OCI-LY7 (cell line): ENCODE measurements around the gene SBF1. TPM values are rescaled to one million over a fixed set of nuclear protein-coding genes. Genes with fewer than 3 reads are reported as not detected.

Experiments used
- BruUV-seq: library from RNA; stranded (reverse); fragments of 400-500 nt; replicated peaks from 2 replicates; lab custom pipeline; 2021; lab: Mats Ljungman, UMichigan
- CTCF ChIA-PET: fragments of 300-600 bp; sonication (Branson Sonifier 250); formaldehyde crosslinking; loops from one replicate; lab custom pipeline; 2022; ENCODE audit warnings: antibody characterized with exemption; ENCODE audit not compliant: unreplicated experiment; lab: Charles Lee
- POLR2A ChIA-PET: fragments of 300-600 bp; sonication (Branson Sonifier 250); formaldehyde crosslinking; loops from one replicate; lab custom pipeline; 2022; ENCODE audit warnings: antibody characterized with exemption; lab: Charles Lee
- DNase-seq: peaks from one replicate; pipeline ENCODE4 v3.0.0-alpha.2; 2015; ENCODE audit warnings: low spot score
- H2AFZ ChIP-seq: fragments of 200-600 bp; sonication (generic), shearing (Covaris generic); 2 replicates; pipeline ENCODE4 v1.6.1; 2014; ENCODE audit warnings: mild to moderate bottlenecking, antibody characterized with exemption, low read length, moderate library complexity
- H3K27ac ChIP-seq: fragments of 200-600 bp; sonication (generic); 2 replicates; pipeline ENCODE4 v1.5.1; 2014; ENCODE audit warnings: mixed run types, low read depth, mild to moderate bottlenecking, moderate library complexity, low read length, inconsistent platforms; ENCODE audit not compliant: poor library complexity, severe bottlenecking
- H3K36me3 ChIP-seq: fragments of 200-600 bp; sonication (generic); 2 replicates; pipeline ENCODE4 v1.6.1; 2014; ENCODE audit warnings: mild to moderate bottlenecking, antibody characterized with exemption, low read length, moderate library complexity, mixed read lengths; ENCODE audit not compliant: insufficient read depth
- H3K4me1 ChIP-seq: fragments of 200-600 bp; sonication (generic); 2 replicates; pipeline ENCODE4 v1.5.1; 2014; ENCODE audit warnings: mild to moderate bottlenecking, low read length; ENCODE audit not compliant: insufficient read depth, poor library complexity, severe bottlenecking
- H3K4me2 ChIP-seq: fragments of 200-600 bp; sonication (generic); 2 replicates; pipeline ENCODE4 v1.6.1; 2014; ENCODE audit warnings: mild to moderate bottlenecking, low read length
- H3K4me3 ChIP-seq: fragments of 200-600 bp; sonication (generic); 2 replicates; pipeline ENCODE4 v1.5.1; 2014; ENCODE audit warnings: mild to moderate bottlenecking, low read depth, low read length; ENCODE audit not compliant: poor library complexity, severe bottlenecking
- H3K79me2 ChIP-seq: fragments of 200-600 bp; sonication (generic); 2 replicates; pipeline ENCODE4 v1.6.1; 2016; ENCODE audit warnings: low read depth, mild to moderate bottlenecking, low read length, moderate library complexity, mixed read lengths; ENCODE audit not compliant: insufficient read depth
- H3K9me2 ChIP-seq: fragments of 200-600 bp; sonication (generic); 2 replicates; pipeline ENCODE4 v1.6.1; 2016; ENCODE audit warnings: mild to moderate bottlenecking, low read length, mixed read lengths; ENCODE audit not compliant: insufficient read depth
- H3K9me3 ChIP-seq: fragments of 200-600 bp; sonication (generic); 2 replicates; pipeline ENCODE4 v1.6.1; 2014; ENCODE audit warnings: mild to moderate bottlenecking, mixed run types, low read length, mixed read lengths
- H4K20me1 ChIP-seq: fragments of 200-600 bp; sonication (generic); 2 replicates; pipeline ENCODE4 v1.6.1; 2014; ENCODE audit warnings: mild to moderate bottlenecking, antibody characterized with exemption, low read length, moderate library complexity, mixed read lengths; ENCODE audit not compliant: insufficient read depth
- CTCF ChIP-seq: fragments of 200-600 bp; sonication (generic); conservative IDR thresholded peaks from 2 replicates; pipeline ENCODE4 v1.5.1; 2014; ENCODE audit warnings: mild to moderate bottlenecking, antibody characterized with exemption, low read length, moderate library complexity, mixed read lengths
- EZH2phosphoT487 ChIP-seq: fragments of 200-600 bp; sonication (generic); IDR thresholded peaks from 2 replicates; pipeline ENCODE4 v1.6.1; 2018; ENCODE audit warnings: low read depth, borderline replicate concordance, mild to moderate bottlenecking, mixed run types, antibody characterized with exemption, low read length, moderate library complexity, mixed read lengths
- intact Hi-C: fragments of 100-400 bp; cut with micrococcal nuclease; formaldehyde crosslinking; loops from one replicate; pipeline ENCODE4 v1.10.0; 2022; ENCODE audit not compliant: unreplicated experiment
- total RNA-seq, 2 experiments: library from RNA; depleted of rRNA in 1 of 2; stranded (reverse); fragments of >200 nt in 1 of 2; shearing (Covaris generic) in 1 of 2; gene quantifications; 2 replicates each; pipeline ENCODE4 v1.2.3, GENCODE V29; 2014 to 2022

SBF1 gene
- total RNA-seq, 2 experiments from 2014 or later, result 177 to 181 TPM

GRCh38 chr22:50489363-50490243 lies 14.8 kb upstream of the SBF1 start:
- Histone ChIP-seq H3K4me3 (no peak overlapping the region), H3K9me2 (no peaks in the 10 kb centered on the region), H3K4me1 (peaks cover 10% of the 10 kb centered on the region), H2AFZ (no peak overlapping the region), H3K36me3 (no peaks in the 10 kb centered on the region), H3K4me2 (no peak overlapping the region), H3K27ac (no peak overlapping the region), H4K20me1 (no peaks in the 10 kb centered on the region), H3K9me3 (no peaks in the 10 kb centered on the region), H3K79me2 (no peaks in the 10 kb centered on the region)
- CTCF ChIA-PET, result no interaction called here
- intact Hi-C loops, result no loop called here
- POLR2A ChIA-PET, result no interaction called here
- DNase-seq, result no peak
- TF ChIP-seq EZH2phosphoT487 (no peak), CTCF (no peak)
- no TSS peak for BruUV-seq

GRCh38 chr22:50488886-50489285 lies 14.1 kb upstream of the SBF1 start:
- no peak for TF ChIP-seq CTCF
- no peak for TF ChIP-seq EZH2phosphoT487
- no peak overlapping the region for H3K4me2 ChIP-seq
- no peak overlapping the region for H3K4me3 ChIP-seq
- no peaks in the 10 kb centered on the region for H3K9me2 ChIP-seq
- no peak overlapping the region for H3K27ac ChIP-seq
- intact Hi-C loops, result no loop called here
- ChIA-PET POLR2A (no interaction called here), CTCF (no interaction called here)
- H3K9me3 ChIP-seq, result no peaks in the 10 kb centered on the region
- no TSS peak for BruUV-seq
- no peak overlapping the region for H2AFZ ChIP-seq
- no peak for DNase-seq
- H3K4me1 ChIP-seq, result peaks cover 17% of the 10 kb centered on the region
- no peaks in the 10 kb centered on the region for H3K36me3 ChIP-seq
- no peaks in the 10 kb centered on the region for H4K20me1 ChIP-seq
- no peaks in the 10 kb centered on the region for H3K79me2 ChIP-seq

DNA sequence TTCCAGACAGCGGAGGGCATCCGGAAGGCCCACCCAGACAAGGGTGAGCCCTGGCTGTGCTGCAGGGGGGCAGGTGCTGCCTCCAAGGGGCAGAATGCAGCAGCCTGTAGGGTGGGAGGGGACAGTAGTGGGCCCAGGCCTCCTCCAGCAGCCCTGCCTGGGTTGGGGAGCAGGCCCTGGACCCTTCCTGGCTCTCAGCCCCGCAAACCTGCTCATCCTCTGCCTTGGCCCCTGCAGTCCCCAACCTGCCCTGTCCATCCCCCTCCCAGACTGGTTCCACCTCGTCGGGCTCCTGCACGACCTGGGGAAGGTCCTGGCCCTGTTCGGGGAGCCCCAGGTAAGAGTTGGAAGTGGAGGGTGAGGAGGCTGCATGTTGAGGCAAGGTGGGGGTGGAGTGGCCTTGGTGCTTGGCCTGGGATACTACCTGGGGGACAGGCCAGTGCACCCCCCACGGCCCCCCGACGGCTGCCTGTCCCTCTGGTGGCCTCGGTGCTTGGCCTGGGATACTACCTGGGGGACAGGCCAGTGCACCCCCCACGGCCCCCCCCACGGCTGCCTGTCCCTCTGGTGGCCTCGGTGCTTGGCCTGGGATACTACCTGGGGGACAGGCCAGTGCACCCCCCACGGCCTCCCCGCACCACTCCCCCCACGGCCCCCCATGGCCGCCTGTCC lies 13.3 kb upstream of the SBF1 start:
- intact Hi-C loops, result no loop called here
- H2AFZ ChIP-seq, result no peak overlapping the region
- no peaks in the 10 kb centered on the region for H3K9me3 ChIP-seq
- H3K36me3 ChIP-seq, result no peaks in the 10 kb centered on the region
- H3K4me3 ChIP-seq, result no peak overlapping the region
- H3K27ac ChIP-seq, result no peak overlapping the region
- POLR2A ChIA-PET, result no interaction called here
- no peak overlapping the region for H3K4me2 ChIP-seq
- H3K4me1 ChIP-seq, result peaks cover 18% of the 10 kb centered on the region
- TF ChIP-seq EZH2phosphoT487 (no peak), CTCF (no peak)
- no peaks in the 10 kb centered on the region for H3K79me2 ChIP-seq
- CTCF ChIA-PET, result no interaction called here
- H4K20me1 ChIP-seq, result no peaks in the 10 kb centered on the region
- DNase-seq, result no peak
- no peaks in the 10 kb centered on the region for H3K9me2 ChIP-seq
- BruUV-seq, result no TSS peak
